ENCODE measurements around the gene CYB561. TPM values are rescaled to one million over a fixed set of nuclear protein-coding genes. Genes with fewer than 3 reads are reported as not detected.

The CYB561 gene
- total RNA-seq, 4 donors from 2014 or later, result 21.4 to 52.5 (median 35.0) TPM

- H3K27me3 ChIP-seq, result peaks cover 0 to 17% of the 10 kb centered on the region in 2 donors
- TF ChIP-seq EP300 (IDR thresholded peaks at IDR 0.05) (no peak), CTCF (IDR thresholded peaks at IDR 0.05) (no peak), POLR2A (IDR thresholded peaks at IDR 0.05) (no peak)
These were observed 36.4 kb upstream of the CYB561 start for GRCh38 chr17:63482509-63482908.

GRCh38 chr17:63481488-63481870, 35.4 kb upstream of the CYB561 start:
- no peak overlapping the region for H3K27ac ChIP-seq
- TF ChIP-seq POLR2A (IDR thresholded peaks at IDR 0.05) (no peak), EP300 (IDR thresholded peaks at IDR 0.05) (no peak), CTCF (IDR thresholded peaks at IDR 0.05) (no peak)
- peaks cover 0 to 25% of the 10 kb centered on the region in 2 donors for H3K27me3 ChIP-seq
- H3K9me3 ChIP-seq, result no peaks in the 10 kb centered on the region
- DNase-seq (ENCODE audit: low spot score in 2 of 2), result no peak
- 83 to 92% methylated on average over 15 of the region's 16 CpGs for WGBS, 2 donors
- no peaks in the 10 kb centered on the region for H3K36me3 ChIP-seq
- H3K4me3 ChIP-seq, result no peak overlapping the region
- H3K4me1 ChIP-seq, result peaks cover 0 to 26% (median 10%) of the 10 kb centered on the region in 4 donors

More at GRCh38 chr17:63482509-63482908, 36.4 kb upstream of the CYB561 start:
- Histone ChIP-seq H3K36me3 (no peaks in the 10 kb centered on the region), H3K4me3 (no peak overlapping the region), H3K9me3 (no peaks in the 10 kb centered on the region), H3K27ac (no peak overlapping the region), H3K4me1 (peaks cover 0 to 17% (median 7%) of the 10 kb centered on the region in 4 donors)
- DNase-seq (ENCODE audit: low spot score in 2 of 2), result no peak
- 82 to 84% methylated on average over 12 to 16 of the region's 16 CpGs for WGBS, 2 donors

- no peak for TF ChIP-seq EP300 (IDR thresholded peaks at IDR 0.05)
- TF ChIP-seq POLR2A (IDR thresholded peaks at IDR 0.05), result no peak
- no peak for TF ChIP-seq CTCF (IDR thresholded peaks at IDR 0.05)
- no peak overlapping the region for H3K4me3 ChIP-seq
- H3K4me1 ChIP-seq, result peaks cover 0 to 31% (median 13%) of the 10 kb centered on the region in 4 donors
- no peaks in the 10 kb centered on the region for H3K9me3 ChIP-seq
- H3K27me3 ChIP-seq, result peaks cover 0 to 30% of the 10 kb centered on the region in 2 donors
- no peaks in the 10 kb centered on the region for H3K36me3 ChIP-seq
- DNase-seq (ENCODE audit: low spot score in 2 of 2), result no peak
- 69 to 76% methylated on average over 9 to 11 of the region's 11 CpGs for WGBS, 2 donors
- H3K27ac ChIP-seq, result no peak overlapping the region
These were observed 34.9 kb upstream of the CYB561 start for GRCh38 chr17:63480826-63481487.

GRCh38 chr17:63480192-63480784, 34.2 kb upstream of the CYB561 start:
- H3K36me3 ChIP-seq, result no peaks in the 10 kb centered on the region
- 91 to 92% methylated on average over 20 to 21 of the region's 21 CpGs for WGBS, 2 donors
- peaks cover 0 to 31% (median 13%) of the 10 kb centered on the region in 4 donors for H3K4me1 ChIP-seq
- no peak overlapping the region for H3K4me3 ChIP-seq
- TF ChIP-seq POLR2A (IDR thresholded peaks at IDR 0.05) (no peak), CTCF (IDR thresholded peaks at IDR 0.05) (no peak), EP300 (IDR thresholded peaks at IDR 0.05) (no peak)
- H3K9me3 ChIP-seq, result no peaks in the 10 kb centered on the region
- peaks cover 0 to 33% of the 10 kb centered on the region in 2 donors for H3K27me3 ChIP-seq
- no peak overlapping the region for H3K27ac ChIP-seq
- no peak for DNase-seq (ENCODE audit: low spot score in 2 of 2)

- TF ChIP-seq CTCF (IDR thresholded peaks at IDR 0.05) (no peak), POLR2A (IDR thresholded peaks at IDR 0.05) (no peak), EP300 (IDR thresholded peaks at IDR 0.05) (no peak)
- H3K4me1 ChIP-seq, result peaks cover 0 to 31% (median 13%) of the 10 kb centered on the region in 4 donors
- no peak overlapping the region for H3K4me3 ChIP-seq
- no peak for DNase-seq (ENCODE audit: low spot score in 2 of 2)
- H3K9me3 ChIP-seq, result no peaks in the 10 kb centered on the region
- no peak overlapping the region for H3K27ac ChIP-seq
- WGBS, 2 donors, result 92 to 100% methylated on average over 1 to 14 of the region's 17 CpGs
- no peaks in the 10 kb centered on the region for H3K36me3 ChIP-seq
- peaks cover 0 to 38% of the 10 kb centered on the region in 2 donors for H3K27me3 ChIP-seq
These were observed 33.5 kb upstream of the CYB561 start for GRCh38 chr17:63479495-63480184.

Data from tibial nerve (tissue), 4 donors.